Heart left ventricle (tissue), 16 donors: ENCODE measurements around the gene ALDH3B1. TPM values are rescaled to one million over a fixed set of nuclear protein-coding genes. Genes with fewer than 3 reads are reported as not detected.

Experiments used
- ATAC-seq, 4 donors: fragments of 200-7000 bp; cut with Tn5 transposase; one replicate each; pipeline ENCODE4 v1.9.1; 2020 to 2022; ENCODE audit warnings: moderate library complexity in 4 of 4, mild to moderate bottlenecking in 3 of 4, moderate number of reproducible peaks in 1 of 4
- DNase-seq, 5 donors: peaks; one replicate each; pipeline ENCODE4 v3.0.0-alpha.2; 2020
- H3K27ac ChIP-seq, 12 donors: fragments of 200-600 bp; sonication (generic) in 4 of 12; one replicate each; pipeline versions ENCODE4 v1.5.0 to v1.8.0; 2016 to 2022; ENCODE audit warnings: mild to moderate bottlenecking in 2 of 12
- H3K27me3 ChIP-seq, 9 donors: fragments of 200-600 bp; sonication (generic) in 2 of 9; one replicate each; pipeline versions ENCODE4 v1.5.1 to v1.8.0; 2016 to 2022; ENCODE audit warnings: mild to moderate bottlenecking in 3 of 9
- H3K36me3 ChIP-seq, 9 donors: fragments of 200-600 bp; sonication (generic) in 2 of 9; one replicate each; pipeline versions ENCODE4 v1.5.0 to v1.8.0; 2018 to 2022; ENCODE audit warnings: mild to moderate bottlenecking in 2 of 9
- H3K4me1 ChIP-seq, 12 donors: fragments of 200-600 bp; sonication (generic) in 4 of 12; one replicate each; pipeline versions ENCODE4 v1.5.0 to v1.8.0; 2016 to 2022; ENCODE audit warnings: mild to moderate bottlenecking in 3 of 12
- H3K4me3 ChIP-seq, 12 donors: fragments of 200-600 bp; sonication (generic) in 4 of 12; one replicate each; pipeline versions ENCODE4 v1.5.0 to v1.8.0; 2017 to 2022; ENCODE audit warnings: mild to moderate bottlenecking in 9 of 12, moderate library complexity in 4 of 12
- H3K9me3 ChIP-seq, 12 donors: fragments of 200-600 bp; sonication (generic) in 4 of 12; one replicate each; pipeline versions ENCODE4 v1.5.0 to v1.8.0; 2016 to 2022; ENCODE audit warnings: mild to moderate bottlenecking in 1 of 12
- POLR2A ChIP-seq, 2 donors: fragments of 450-650 bp; IDR thresholded peaks; one replicate each; pipeline ENCODE4 v1.6.1; 2017; ENCODE audit warnings: antibody characterized with exemption in 2 of 2, mild to moderate bottlenecking in 2 of 2, moderate library complexity in 2 of 2
- WGBS, 4 donors: extraction: QIAGEN DNeasy Blood & Tissue Kit in 2 of 4; methylation state at CpG; one replicate each; pipeline versions ENCODE4 v1.1.5 to v1.1.7; 2013 to 2018; 5-methylcytosine and 5-hydroxymethylcytosine counted together
- intact Hi-C, 10 donors: fragments of 100-400 bp; cut with DNase I; formaldehyde crosslinking; loops; one replicate each; pipeline versions ENCODE4 v1.11.1 to v1.14.2; 2022
- polyA plus RNA-seq, 2 donors: library from polyadenylated mRNA; stranded (reverse); fragments of 200-250 nt; gene quantifications; one replicate each; pipeline ENCODE4 v1.2.3, GENCODE V29; 2013
- total RNA-seq, 9 donors: library from RNA; depleted of rRNA in 2 of 9; stranded (reverse); fragments of >200 nt in 2 of 9; fragmentation: NEBNext Ultra II Directional in 3 of 9; extraction: Animal tissue kit (Norgen Biotek cat#: 25700) in 3 of 9; gene quantifications; one replicate each; pipeline versions ENCODE4 v1.1.0 to v1.2.4, GENCODE V29; 2016 to 2023
- TF ChIP-seq, protein P1 (sequence below), 12 donors: fragments of 200-600 bp; sonication (generic) in 4 of 12; IDR thresholded peaks; one replicate each; pipeline versions ENCODE4 v1.5.0 to v1.8.0; 2018 to 2022; ENCODE audit warnings: antibody characterized with exemption in 12 of 12, mild to moderate bottlenecking in 5 of 12
- donor health status: ischemic (EF 13 %, LVEDD 7.1; RV severe dilation, severe dysfunction).
- donor health status: healthy with polysubstance abuse.
- donor health status: DM: no; HTN: yes; CAD: no.
- donor health status: DM: no; HTN: no; CAD: no.
- donor health status: ischemic (EF 25% LVEDD 6.9; RV normal size, moderate dysfunction).
- donor health status: ischemic (EF 25% LVEDD 5.7; RV mildly dilated, moderate dysfunction).
- donor health status: healthy.
- donor health status: DM: yes; HTN: yes; CAD: no.
- donor health status: ischemic (EF 35%, LVEDD 5.7; RV mildly dilated, moderate dysfunction).
- donor health status: nonischemic (EF 11% LVEDD 7.7; RV severe dilation, severe dysfunction).
- donor health status: DM: yes; HTN: yes; CAD: no.
- donor health status: PGD.
- donor health status: ischemic (EF 29% LVEDD 5.4; RV normal size, mild dysfunction).
- donor health status: nonischemic (EF 23%, LVEDD 6.1; RV moderate dilation, normal function).

ALDH3B1 gene
- total and polyA plus RNA-seq, 11 donors, result 2.3 to 25.4 (median 4.4) TPM

DNA sequence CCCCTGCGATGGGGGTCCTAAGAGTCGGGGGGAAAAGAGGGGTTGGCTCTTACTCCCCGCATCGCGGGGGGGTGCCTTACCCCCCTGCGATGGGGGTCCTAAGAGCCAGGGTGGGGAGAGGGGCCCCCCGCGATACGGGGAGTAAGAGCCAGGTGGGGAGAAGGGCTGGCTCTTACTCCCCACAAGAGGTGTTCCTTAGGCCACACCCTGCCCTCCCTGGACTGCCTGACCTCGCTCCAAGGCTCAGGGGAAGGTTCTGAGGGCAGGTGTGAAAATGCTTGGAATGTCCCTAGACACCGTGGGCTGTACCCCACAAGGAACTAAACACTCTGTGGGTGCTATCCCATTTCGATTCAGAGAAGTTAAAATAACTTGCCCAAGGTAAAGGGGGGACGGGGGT, 14.1 kb upstream of the ALDH3B1 start:
- peaks cover 0 to 20% (median 6%) of the 10 kb centered on the region in 12 donors for H3K4me1 ChIP-seq
- peaks cover 0 to 14% (median 4%) of the 10 kb centered on the region in 9 donors for H3K27me3 ChIP-seq
- H3K36me3 ChIP-seq, result peaks cover 0 to 6% (median 0%) of the 10 kb centered on the region in 9 donors
- no peak for TF ChIP-seq POLR2A (IDR thresholded peaks at IDR 0.05)
- TF ChIP-seq, protein P1, sequence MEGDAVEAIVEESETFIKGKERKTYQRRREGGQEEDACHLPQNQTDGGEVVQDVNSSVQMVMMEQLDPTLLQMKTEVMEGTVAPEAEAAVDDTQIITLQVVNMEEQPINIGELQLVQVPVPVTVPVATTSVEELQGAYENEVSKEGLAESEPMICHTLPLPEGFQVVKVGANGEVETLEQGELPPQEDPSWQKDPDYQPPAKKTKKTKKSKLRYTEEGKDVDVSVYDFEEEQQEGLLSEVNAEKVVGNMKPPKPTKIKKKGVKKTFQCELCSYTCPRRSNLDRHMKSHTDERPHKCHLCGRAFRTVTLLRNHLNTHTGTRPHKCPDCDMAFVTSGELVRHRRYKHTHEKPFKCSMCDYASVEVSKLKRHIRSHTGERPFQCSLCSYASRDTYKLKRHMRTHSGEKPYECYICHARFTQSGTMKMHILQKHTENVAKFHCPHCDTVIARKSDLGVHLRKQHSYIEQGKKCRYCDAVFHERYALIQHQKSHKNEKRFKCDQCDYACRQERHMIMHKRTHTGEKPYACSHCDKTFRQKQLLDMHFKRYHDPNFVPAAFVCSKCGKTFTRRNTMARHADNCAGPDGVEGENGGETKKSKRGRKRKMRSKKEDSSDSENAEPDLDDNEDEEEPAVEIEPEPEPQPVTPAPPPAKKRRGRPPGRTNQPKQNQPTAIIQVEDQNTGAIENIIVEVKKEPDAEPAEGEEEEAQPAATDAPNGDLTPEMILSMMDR (IDR thresholded peaks at IDR 0.05), result no peak
- no peak overlapping the region for H3K4me3 ChIP-seq
- intact Hi-C loops, result no loop called here
- no peaks in the 10 kb centered on the region for H3K9me3 ChIP-seq
- ATAC-seq (no peak), DNase-seq (no peak)
- whole genome bisulfite sequencing, 4 donors, result 92 to 95% (median 94%) methylated on average over 12 to 13 of the region's 13 CpGs
- H3K27ac ChIP-seq, result no peak overlapping the region

DNA sequence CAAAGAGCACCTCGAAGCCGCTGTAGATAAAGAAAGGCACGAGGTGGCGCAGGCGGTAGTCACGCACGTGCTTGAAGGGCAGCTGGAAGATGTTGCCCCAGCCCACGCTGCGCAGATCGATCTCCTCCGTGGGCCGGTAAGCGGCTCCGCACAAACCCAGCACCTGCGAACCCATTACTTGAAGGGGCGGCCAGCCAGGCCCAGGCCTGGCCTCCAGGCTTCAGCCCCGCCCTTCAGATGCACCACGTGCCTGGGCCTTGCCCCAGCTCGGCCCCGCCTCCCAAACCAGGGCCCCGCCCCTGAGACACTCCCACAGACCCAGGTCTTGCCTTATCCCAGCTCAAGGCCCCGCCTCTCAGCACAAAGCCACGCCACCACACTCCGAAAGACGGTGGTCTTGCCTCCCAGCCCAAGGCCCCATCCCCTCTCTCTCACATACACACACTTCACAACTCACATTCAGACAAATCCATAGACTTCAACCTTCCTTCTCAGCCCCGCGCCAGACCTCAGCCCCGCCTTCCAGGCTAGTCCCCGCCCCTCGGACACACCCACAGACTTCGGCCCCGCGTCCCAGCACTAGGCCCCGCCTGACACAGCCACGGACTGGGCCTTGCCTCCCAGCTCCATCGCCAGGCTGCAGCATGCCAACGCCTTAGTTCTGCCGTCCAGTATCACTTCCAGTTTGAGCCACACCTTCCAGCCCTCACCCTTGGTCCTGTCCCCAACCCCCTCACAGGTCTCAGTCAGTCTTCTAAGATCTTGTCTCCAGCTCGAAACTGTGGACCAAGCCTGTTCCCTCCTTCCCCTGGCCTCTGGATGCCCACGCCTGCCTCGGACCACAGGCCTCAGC, 13.3 kb upstream of the ALDH3B1 start:
- Histone ChIP-seq H3K36me3 (peaks cover 0 to 6% (median 0%) of the 10 kb centered on the region in 9 donors), H3K27me3 (peaks cover 0 to 6% (median 0%) of the 10 kb centered on the region in 9 donors), H3K4me1 (peaks cover 0 to 20% (median 0%) of the 10 kb centered on the region in 12 donors), H3K9me3 (no peaks in the 10 kb centered on the region), H3K27ac (no peak overlapping the region), H3K4me3 (no peak overlapping the region)
- TF ChIP-seq, protein P1 (IDR thresholded peaks at IDR 0.05), result no peak
- no peak for TF ChIP-seq POLR2A (IDR thresholded peaks at IDR 0.05)
- ATAC-seq (peak; percentile 36 to 91 (median 85)), DNase-seq (peak in 4 of 5 donors; percentile 41 to 86 (median 66))
- whole genome bisulfite sequencing, 4 donors, result 67 to 68% (median 68%) methylated on average over 41 of the region's 41 CpGs
- intact Hi-C loops, result no loop called here

DNA sequence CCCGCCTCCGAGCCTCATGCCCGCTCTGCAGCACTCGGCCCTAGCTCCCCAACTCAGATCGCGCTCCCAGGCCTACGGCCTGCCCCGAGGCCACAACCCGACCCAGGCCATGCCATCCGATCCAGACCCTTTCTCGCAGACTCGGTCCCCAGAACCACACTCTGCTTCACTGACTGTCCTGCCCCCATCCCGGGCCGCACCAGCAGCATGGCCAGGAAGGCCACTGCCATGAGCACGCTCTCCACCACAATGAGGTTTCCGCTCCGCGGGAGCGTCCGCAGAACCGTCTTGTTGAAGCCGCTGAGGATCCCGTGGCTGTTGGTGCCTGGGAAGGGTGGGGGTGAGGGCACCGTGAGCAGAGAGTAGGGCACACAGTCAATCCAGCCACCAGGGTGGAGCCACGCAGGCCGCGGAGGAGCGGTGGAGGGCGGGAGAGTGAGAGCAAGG, 12.6 kb upstream of the ALDH3B1 start:
- TF ChIP-seq, protein P1 (IDR thresholded peaks at IDR 0.05), result no peak
- no peak for TF ChIP-seq POLR2A (IDR thresholded peaks at IDR 0.05)
- Histone ChIP-seq H3K9me3 (no peaks in the 10 kb centered on the region), H3K27me3 (peaks cover 0 to 6% (median 0%) of the 10 kb centered on the region in 9 donors), H3K36me3 (peaks cover 0 to 6% (median 0%) of the 10 kb centered on the region in 9 donors), H3K4me1 (peaks cover 0 to 24% (median 0%) of the 10 kb centered on the region in 12 donors), H3K27ac (no peak overlapping the region), H3K4me3 (no peak overlapping the region)
- peak in 2 of 4 donors; percentile 13 to 19 for ATAC-seq
- intact Hi-C loops, result no loop called here
- no peak for DNase-seq
- 95 to 97% (median 96%) methylated on average over 29 of the region's 29 CpGs for WGBS, 4 donors
